ENCODE measurements around the gene PBOV1. TPM values are rescaled to one million over a fixed set of nuclear protein-coding genes. Genes with fewer than 3 reads are reported as not detected.

Gene PBOV1
- total and polyA plus RNA-seq, 9 donors, result not detected

GRCh38 chr6:138261116-138261780 is 43.0 kb upstream of the PBOV1 start:
- no peak for TF ChIP-seq EP300 (IDR thresholded peaks at IDR 0.05)
- TF ChIP-seq CTCF (IDR thresholded peaks at IDR 0.05), result no peak
- TF ChIP-seq POLR2A (IDR thresholded peaks at IDR 0.05), result no peak
- no peaks in the 10 kb centered on the region for H3K27me3 ChIP-seq
- no peak overlapping the region for H3K27ac ChIP-seq
- no peaks in the 10 kb centered on the region for H3K9me3 ChIP-seq
- no peak overlapping the region for H3K4me3 ChIP-seq
- WGBS, 3 donors, result 6 to 17% (median 11%) methylated on average over 2 of the region's 2 CpGs
- H3K36me3 ChIP-seq, result no peaks in the 10 kb centered on the region
- H3K4me1 ChIP-seq (ENCODE audit: insufficient read depth), result no peaks in the 10 kb centered on the region
- intact Hi-C loops (cut with DNase I), result no loop called here
- no peak for DNase-seq

- no peaks in the 10 kb centered on the region for H3K4me1 ChIP-seq (ENCODE audit: insufficient read depth)
- H3K27ac ChIP-seq, result no peak overlapping the region
- no peak for TF ChIP-seq EP300 (IDR thresholded peaks at IDR 0.05)
- no peak for TF ChIP-seq CTCF (IDR thresholded peaks at IDR 0.05)
- no peak for TF ChIP-seq POLR2A (IDR thresholded peaks at IDR 0.05)
- 56 to 72% (median 59%) methylated on average over 6 of the region's 6 CpGs for WGBS, 3 donors
- no peaks in the 10 kb centered on the region for H3K36me3 ChIP-seq
- DNase-seq, result no peak
- H3K9me3 ChIP-seq, result no peaks in the 10 kb centered on the region
- intact Hi-C loops (cut with DNase I), result no loop called here
- no peaks in the 10 kb centered on the region for H3K27me3 ChIP-seq
- H3K4me3 ChIP-seq, result no peak overlapping the region
These were observed 40.7 kb upstream of the PBOV1 start for GRCh38 chr6:138258991-138259390.

GRCh38 chr6:138258197-138258596 is 39.9 kb upstream of the PBOV1 start:
- no peaks in the 10 kb centered on the region for H3K36me3 ChIP-seq
- H3K4me1 ChIP-seq (ENCODE audit: insufficient read depth), result no peaks in the 10 kb centered on the region
- 93 to 95% (median 94%) methylated on average over 6 of the region's 6 CpGs for WGBS, 3 donors
- H3K27me3 ChIP-seq, result no peaks in the 10 kb centered on the region
- TF ChIP-seq POLR2A (IDR thresholded peaks at IDR 0.05) (no peak), EP300 (IDR thresholded peaks at IDR 0.05) (no peak), CTCF (IDR thresholded peaks at IDR 0.05) (no peak)
- no peaks in the 10 kb centered on the region for H3K9me3 ChIP-seq
- intact Hi-C loops (cut with DNase I), result no loop called here
- H3K4me3 ChIP-seq, result no peak overlapping the region
- DNase-seq, result no peak
- no peak overlapping the region for H3K27ac ChIP-seq

GRCh38 chr6:138257638-138258040 is 39.3 kb upstream of the PBOV1 start:
- Histone ChIP-seq H3K36me3 (no peaks in the 10 kb centered on the region), H3K4me1 (ENCODE audit: insufficient read depth) (no peaks in the 10 kb centered on the region), H3K9me3 (no peaks in the 10 kb centered on the region), H3K4me3 (no peak overlapping the region), H3K27me3 (no peaks in the 10 kb centered on the region), H3K27ac (no peak overlapping the region)
- WGBS, 3 donors, result 89 to 100% (median 93%) methylated on average over 1 of the region's 1 CpG
- no peak for DNase-seq
- intact Hi-C loops (cut with DNase I), result no loop called here
- no peak for TF ChIP-seq CTCF (IDR thresholded peaks at IDR 0.05)
- no peak for TF ChIP-seq POLR2A (IDR thresholded peaks at IDR 0.05)
- no peak for TF ChIP-seq EP300 (IDR thresholded peaks at IDR 0.05)
